Hepatocyte (in vitro differentiated cells): ENCODE results near the gene NBPF11. TPM values are rescaled to one million over a fixed set of nuclear protein-coding genes. Genes with fewer than 3 reads are reported as not detected.
A peak's percentile ranks its signal among the peaks of the same experiment; 100 is the strongest.
"Not testable (repeated sequence)": the region's sequence is repeated elsewhere in the genome, so short reads cannot be mapped to it uniquely, and the experiment has no call there.

Experiments used
- DNase-seq: peaks from one replicate; pipeline ENCODE4 v3.0.0-alpha.2; 2016; ENCODE audit warnings: low spot score
- H2AFZ ChIP-seq: fragments of 200-600 bp; sonication (generic); 2 replicates; pipeline ENCODE4 v1.6.0; 2016; ENCODE audit warnings: antibody characterized with exemption, mild to moderate bottlenecking
- H3K27ac ChIP-seq: fragments of 200-600 bp; sonication (generic); 2 replicates; pipeline ENCODE4 v1.5.1; 2016; ENCODE audit warnings: mild to moderate bottlenecking
- H3K27me3 ChIP-seq: fragments of 200-600 bp; sonication (generic); 2 replicates; pipeline ENCODE4 v1.6.1; 2016
- H3K36me3 ChIP-seq: fragments of 200-600 bp; sonication (generic); replicated peaks from 2 replicates; pipeline ENCODE4 v1.5.1; 2016; ENCODE audit warnings: low read depth; ENCODE audit not compliant: insufficient read depth
- H3K4me1 ChIP-seq: fragments of 200-600 bp; sonication (generic); 2 replicates; pipeline ENCODE4 v1.5.1; 2016; ENCODE audit warnings: mild to moderate bottlenecking, moderate library complexity; ENCODE audit not compliant: insufficient read depth
- H3K4me2 ChIP-seq: fragments of 200-600 bp; sonication (generic); 2 replicates; pipeline ENCODE4 v1.6.0; 2016
- H3K4me3 ChIP-seq: fragments of 200-600 bp; sonication (generic); 2 replicates; pipeline ENCODE4 v1.5.1; 2016; ENCODE audit warnings: mild to moderate bottlenecking
- H3K79me2 ChIP-seq: fragments of 200-600 bp; sonication (generic); 2 replicates; pipeline ENCODE4 v1.6.0; 2017; ENCODE audit warnings: mild to moderate bottlenecking
- H3K9me2 ChIP-seq: fragments of 200-600 bp; sonication (generic); replicated peaks from 2 replicates; pipeline ENCODE4 v1.6.0; 2017; ENCODE audit warnings: mild to moderate bottlenecking; ENCODE audit not compliant: insufficient read depth
- H3K9me3 ChIP-seq: fragments of 200-600 bp; sonication (generic); 2 replicates; pipeline ENCODE4 v1.5.1; 2016; ENCODE audit warnings: low read depth, mild to moderate bottlenecking
- H4K20me1 ChIP-seq: fragments of 200-600 bp; sonication (generic); 2 replicates; pipeline ENCODE4 v1.6.0; 2016; ENCODE audit warnings: mild to moderate bottlenecking; ENCODE audit not compliant: insufficient read depth, poor library complexity, severe bottlenecking
- WGBS: methylation state at CpG from one replicate; pipeline ENCODE4 v1.1.6; 2016; ENCODE audit warnings: low lambda C conversion rate; ENCODE audit errors: missing lambda C conversion rate; 5-methylcytosine and 5-hydroxymethylcytosine counted together
- polyA plus RNA-seq: library from polyadenylated mRNA; unstranded; fragments of >200 nt; fragmentation: Nextera tagmentation; extraction: Ambion mirVana; gene quantifications from 2 replicates; pipeline ENCODE4 v1.2.1, GENCODE V29; 2016
- total RNA-seq: library from RNA; depleted of rRNA; stranded (reverse); fragments of >200 nt; gene quantifications from 2 replicates; pipeline ENCODE4 v1.2.3, GENCODE V29; 2014

Gene NBPF11
- total and polyA plus RNA-seq, 2 experiments from 2014 or later: 9.2 to 9.9 TPM

GRCh38 chr1:148151371-148151819 is 686 bp downstream of the NBPF11 start:
- not testable (repeated sequence) for H4K20me1 ChIP-seq, H3K9me2 ChIP-seq, H3K27me3 ChIP-seq, H3K9me3 ChIP-seq, H3K36me3 ChIP-seq, H2AFZ ChIP-seq, H3K4me1 ChIP-seq
- peak overlapping the region; percentile 77 for H3K27ac ChIP-seq
- peaks cover 20% of the 10 kb centered on the region for H3K79me2 ChIP-seq
- peak overlapping the region; percentile 85 for H3K4me3 ChIP-seq
- DNase-seq: peak; percentile 60
- WGBS: 0% methylated on average over 7 of the region's 40 CpGs
- H3K4me2 ChIP-seq: peak overlapping the region; percentile 92

DNA sequence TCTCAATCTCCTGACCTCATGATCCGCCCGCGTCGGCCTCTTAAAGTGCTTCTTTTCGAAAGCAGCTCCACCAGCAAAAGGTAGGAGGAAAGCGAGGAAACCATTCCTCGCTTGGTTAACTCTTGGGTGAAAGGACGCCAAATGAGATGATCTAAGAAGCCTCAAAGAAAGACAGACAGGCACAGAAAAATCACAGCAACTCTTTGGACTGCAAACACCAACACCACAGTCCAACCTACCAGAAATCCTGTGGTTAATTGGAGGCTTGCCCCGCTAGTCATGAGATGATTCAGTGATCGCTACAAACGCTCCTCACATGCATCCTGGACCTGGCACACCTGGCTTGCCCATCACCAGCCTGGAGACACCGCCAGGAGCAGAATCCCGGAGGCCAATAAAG is 1.1 kb downstream of the NBPF11 start:
- not testable (repeated sequence) for DNase-seq, H3K9me3 ChIP-seq, H2AFZ ChIP-seq, H3K9me2 ChIP-seq, H3K36me3 ChIP-seq, H3K4me1 ChIP-seq, H4K20me1 ChIP-seq, H3K27me3 ChIP-seq
- 4% methylated on average over 13 of the region's 13 CpGs for WGBS
- Histone ChIP-seq H3K4me3 (peak overlapping the region; percentile 85), H3K4me2 (peak overlapping the region; percentile 92), H3K79me2 (peaks cover 20% of the 10 kb centered on the region), H3K27ac (peak overlapping the region; percentile 77)

DNA sequence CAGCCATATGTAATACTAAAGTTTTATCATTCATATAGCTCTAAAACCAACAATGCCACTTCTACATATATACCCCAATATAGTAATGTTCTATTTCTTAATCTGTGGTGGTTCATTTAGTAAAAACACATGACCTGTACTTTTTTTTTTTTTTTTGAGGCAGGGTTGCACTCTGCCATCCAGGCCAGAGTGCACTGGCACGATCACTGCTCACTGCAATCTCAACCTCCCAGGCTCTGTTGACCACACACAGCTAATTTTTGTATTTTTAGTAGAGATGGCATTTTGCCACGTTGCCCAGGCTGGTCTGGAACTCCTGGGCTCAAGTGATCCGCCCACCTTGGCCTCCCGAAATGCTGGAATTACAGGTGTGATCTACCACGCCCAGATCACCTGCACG is 2.1 kb downstream of the NBPF11 start:
- WGBS: 46% methylated on average over 2 of the region's 6 CpGs
- not testable (repeated sequence) for H3K9me3 ChIP-seq, H3K4me1 ChIP-seq, H3K4me3 ChIP-seq, H4K20me1 ChIP-seq, H3K27me3 ChIP-seq, H3K27ac ChIP-seq, H3K9me2 ChIP-seq, H2AFZ ChIP-seq, H3K36me3 ChIP-seq, DNase-seq
- H3K4me2 ChIP-seq: peak overlapping the region; percentile 92
- peaks cover 20% of the 10 kb centered on the region for H3K79me2 ChIP-seq

DNA sequence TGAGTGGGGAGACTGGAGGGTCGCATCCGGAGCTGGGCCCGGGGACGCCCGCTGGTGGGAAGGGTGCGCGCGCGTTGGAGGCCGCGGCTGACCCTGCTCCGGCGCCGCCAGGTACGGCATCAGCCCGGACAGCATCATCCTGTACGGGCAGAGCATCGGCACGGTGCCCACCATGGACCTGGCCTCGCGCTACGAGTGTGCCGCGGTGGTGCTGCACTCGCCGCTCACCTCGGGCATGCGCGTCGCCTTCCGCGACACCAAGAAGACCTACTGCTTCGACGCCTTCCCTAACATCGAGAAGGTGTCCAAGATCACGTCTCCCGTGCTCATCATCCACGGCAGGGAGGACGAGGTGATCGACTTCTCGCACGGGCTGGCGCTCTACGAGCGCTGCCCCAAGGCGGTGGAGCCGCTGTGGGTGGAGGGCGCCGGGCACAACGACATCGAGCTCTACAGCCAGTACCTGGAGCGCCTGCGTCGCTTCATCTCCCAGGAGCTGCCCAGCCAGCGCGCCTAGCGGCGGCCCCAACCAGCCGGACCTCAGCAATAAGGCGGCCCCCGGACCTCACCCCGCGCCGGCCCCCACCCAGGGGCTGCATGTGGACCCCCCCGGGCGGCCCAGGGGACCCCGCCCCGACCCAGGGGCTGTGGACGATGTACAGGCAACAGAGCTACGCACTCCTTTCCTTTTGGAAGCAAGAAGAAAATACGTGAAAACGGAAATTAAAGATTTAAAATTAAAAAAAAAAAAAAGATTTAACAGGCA is 2.8 kb downstream of the NBPF11 start:
- H3K4me3 ChIP-seq, DNase-seq, H3K9me2 ChIP-seq, H3K27ac ChIP-seq, H2AFZ ChIP-seq, H3K4me1 ChIP-seq, H3K36me3 ChIP-seq, H3K27me3 ChIP-seq, H3K9me3 ChIP-seq, H4K20me1 ChIP-seq: not testable (repeated sequence)
- Histone ChIP-seq H3K4me2 (peak overlapping the region; percentile 92), H3K79me2 (peaks cover 22% of the 10 kb centered on the region)
- WGBS: over 99% methylated on average over 33 of the region's 72 CpGs

DNA sequence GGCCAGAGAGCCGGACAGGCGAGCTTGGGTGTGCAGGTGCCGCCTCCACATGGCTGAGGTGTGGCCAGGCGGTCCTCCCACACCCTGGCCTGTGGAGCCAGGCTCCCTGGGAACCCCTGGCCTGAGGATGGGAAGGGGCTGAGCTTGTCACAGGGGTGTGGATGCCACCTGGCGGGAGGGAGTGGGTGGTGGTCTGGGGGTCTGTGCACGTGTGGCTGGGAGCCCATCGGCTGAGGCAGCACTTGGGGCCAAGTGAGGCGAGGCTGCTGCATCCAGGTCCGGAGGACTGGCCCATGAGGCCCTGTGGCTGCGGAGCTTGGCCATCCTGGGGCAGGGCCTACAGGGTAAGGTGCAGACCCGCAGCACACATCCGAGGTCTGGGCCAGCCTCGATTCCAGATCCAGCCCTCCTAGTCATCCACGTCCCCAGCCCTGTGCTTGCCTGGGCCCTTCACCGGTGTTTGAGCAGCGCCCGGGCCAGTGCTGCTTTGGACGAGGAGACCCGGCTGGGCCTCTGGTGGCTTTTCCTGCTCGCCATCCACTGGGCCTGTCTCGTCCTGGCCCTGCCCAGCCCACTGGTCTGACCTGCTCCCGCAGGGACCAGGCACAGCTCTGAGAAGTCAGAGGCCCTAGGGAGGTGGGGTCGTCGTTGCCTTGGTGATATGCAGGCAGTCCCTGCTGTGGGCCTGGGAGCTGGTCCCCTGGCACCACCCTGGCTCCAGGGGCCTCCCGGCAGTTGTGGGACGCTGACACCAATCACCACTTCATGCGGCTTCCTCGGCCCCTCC is 4.8 kb downstream of the NBPF11 start:
- H3K79me2 ChIP-seq: peaks cover 22% of the 10 kb centered on the region
- H3K4me2 ChIP-seq, H2AFZ ChIP-seq, H3K4me1 ChIP-seq, DNase-seq, H3K27ac ChIP-seq, H3K9me2 ChIP-seq, H3K9me3 ChIP-seq, H3K36me3 ChIP-seq, H4K20me1 ChIP-seq, H3K27me3 ChIP-seq, H3K4me3 ChIP-seq: not testable (repeated sequence)
- 94% methylated on average over 16 of the region's 28 CpGs for WGBS

GRCh38 chr1:148146191-148146997 is 5.7 kb downstream of the NBPF11 start:
- H3K4me2 ChIP-seq, H3K36me3 ChIP-seq, H3K4me3 ChIP-seq, H3K27me3 ChIP-seq, H2AFZ ChIP-seq, DNase-seq, H3K4me1 ChIP-seq, H3K27ac ChIP-seq, H4K20me1 ChIP-seq, H3K9me2 ChIP-seq, H3K9me3 ChIP-seq: not testable (repeated sequence)
- 98% methylated on average over 17 of the region's 66 CpGs for WGBS
- peaks cover 22% of the 10 kb centered on the region for H3K79me2 ChIP-seq

DNA sequence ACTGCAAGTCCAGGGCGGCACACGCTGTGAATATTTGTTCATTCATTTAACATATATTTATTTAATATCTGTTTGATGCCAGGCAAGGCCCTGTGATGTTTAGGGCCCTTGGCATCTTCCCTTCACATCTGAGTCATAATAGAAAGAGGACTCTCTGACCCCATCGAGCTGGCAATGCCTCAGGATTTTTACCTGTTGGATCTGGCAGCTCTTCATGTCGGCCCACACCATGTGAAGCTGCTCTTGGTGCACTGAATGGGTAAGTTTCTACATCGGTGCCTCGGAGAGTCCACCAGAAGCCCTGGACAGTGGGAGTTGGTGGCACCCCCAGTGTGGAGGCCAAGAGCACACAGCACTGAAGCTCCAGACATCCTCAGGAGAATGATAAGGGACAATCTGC is 8.9 kb downstream of the NBPF11 start:
- H2AFZ ChIP-seq, H3K36me3 ChIP-seq, H4K20me1 ChIP-seq, H3K4me1 ChIP-seq, H3K4me3 ChIP-seq, H3K4me2 ChIP-seq, H3K9me3 ChIP-seq, H3K9me2 ChIP-seq, DNase-seq, H3K27me3 ChIP-seq, H3K27ac ChIP-seq, H3K79me2 ChIP-seq: not testable (repeated sequence)
- WGBS: 100% methylated on average over 5 of the region's 6 CpGs

DNA sequence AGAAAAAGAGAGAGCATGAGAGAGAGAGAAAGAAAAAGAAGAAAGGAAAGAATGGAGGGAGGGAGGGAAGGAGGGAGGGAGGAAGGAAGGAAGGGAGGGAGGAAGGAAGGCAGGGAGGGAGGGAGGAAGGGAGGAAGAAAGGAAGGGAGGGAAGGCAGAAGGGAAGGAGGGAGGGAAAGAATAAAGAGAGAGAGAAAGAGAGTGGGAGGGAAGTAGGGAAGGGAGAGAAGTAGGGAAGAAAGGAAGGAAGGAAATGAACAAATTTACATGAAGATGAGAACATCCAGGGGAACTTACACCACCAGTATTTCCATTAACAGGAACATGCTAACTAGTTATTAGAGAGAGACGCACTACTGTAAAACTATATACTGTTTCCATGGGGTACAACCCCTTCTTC is 10.1 kb downstream of the NBPF11 start:
- not testable (repeated sequence) for H4K20me1 ChIP-seq, H2AFZ ChIP-seq, H3K4me1 ChIP-seq, H3K27ac ChIP-seq, H3K79me2 ChIP-seq, DNase-seq, H3K27me3 ChIP-seq, H3K9me2 ChIP-seq, H3K36me3 ChIP-seq, H3K4me2 ChIP-seq, H3K4me3 ChIP-seq, H3K9me3 ChIP-seq
- WGBS: 100% methylated on average over 1 of the region's 1 CpG
